DMS153 treated with DMSO at 0.1 percent for 48 hours (cell line): ENCODE measurements around the gene RALA.
"Not testable (repeated sequence)": the region's sequence is repeated elsewhere in the genome, so short reads cannot be mapped to it uniquely, and the experiment has no call there.

Source experiments
- DNase-seq: peaks from one replicate; lab custom pipeline; 2025; ENCODE audit not compliant: unreplicated experiment; lab: John Stamatoyannopoulos, UW

The RALA gene

DNA sequence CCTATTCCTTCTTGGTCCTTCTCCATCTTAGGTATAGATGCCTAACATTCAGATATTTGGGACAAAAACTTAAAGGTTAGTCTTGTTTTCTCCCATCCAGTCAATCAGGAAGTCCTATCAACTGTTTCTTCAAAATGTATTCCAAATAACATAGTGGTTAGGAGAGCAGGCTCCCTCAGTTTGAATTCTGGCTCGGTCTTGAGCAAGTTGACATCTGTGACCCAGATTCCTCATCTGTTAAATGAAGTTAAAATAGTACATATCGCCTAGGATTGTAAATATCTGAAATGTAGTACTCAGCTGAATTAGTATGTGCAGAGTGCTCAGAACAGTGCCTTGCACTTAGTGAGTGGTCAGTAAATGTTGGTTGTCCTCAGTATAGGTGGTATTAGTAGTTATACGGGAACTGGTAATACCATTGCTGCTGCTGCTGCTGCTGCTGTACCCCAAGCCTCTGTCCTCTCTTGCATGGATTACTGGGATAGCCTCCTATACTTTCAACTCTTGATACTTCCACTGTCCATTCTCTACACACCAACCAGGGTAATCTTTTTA, 58.6 kb downstream of the RALA start:
- DNase-seq, result no peak

DNA sequence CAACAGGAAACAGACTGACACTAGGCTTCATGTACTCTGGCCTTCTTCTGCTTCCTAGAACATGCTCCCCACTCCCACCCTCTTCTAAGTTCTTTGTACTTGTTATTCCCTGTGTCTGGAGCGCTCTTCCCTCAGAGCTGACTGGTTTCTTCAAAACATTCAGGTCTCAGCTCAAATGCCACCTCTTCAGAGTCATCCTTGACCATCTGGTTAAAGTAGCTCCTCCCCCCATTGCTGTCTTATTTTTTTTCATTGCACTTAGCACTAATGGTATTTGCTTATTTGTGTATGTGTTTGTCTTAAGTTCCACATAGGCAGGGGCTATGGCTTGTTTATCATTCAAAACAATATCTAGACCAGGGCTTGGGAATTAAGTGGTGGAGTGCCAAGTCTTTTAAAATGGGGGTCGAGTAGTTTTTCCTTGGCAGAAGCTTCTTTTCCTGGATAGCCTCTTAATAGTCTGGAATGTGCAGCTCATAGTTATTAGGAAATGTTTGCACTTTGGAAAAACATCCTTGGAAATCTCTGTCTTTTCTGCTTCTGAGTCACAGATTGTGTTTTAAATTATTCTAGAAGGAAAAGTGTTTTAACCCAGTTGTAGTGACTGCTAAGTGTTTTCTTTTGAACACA, 60.0 kb downstream of the RALA start:
- no peak for DNase-seq

DNA sequence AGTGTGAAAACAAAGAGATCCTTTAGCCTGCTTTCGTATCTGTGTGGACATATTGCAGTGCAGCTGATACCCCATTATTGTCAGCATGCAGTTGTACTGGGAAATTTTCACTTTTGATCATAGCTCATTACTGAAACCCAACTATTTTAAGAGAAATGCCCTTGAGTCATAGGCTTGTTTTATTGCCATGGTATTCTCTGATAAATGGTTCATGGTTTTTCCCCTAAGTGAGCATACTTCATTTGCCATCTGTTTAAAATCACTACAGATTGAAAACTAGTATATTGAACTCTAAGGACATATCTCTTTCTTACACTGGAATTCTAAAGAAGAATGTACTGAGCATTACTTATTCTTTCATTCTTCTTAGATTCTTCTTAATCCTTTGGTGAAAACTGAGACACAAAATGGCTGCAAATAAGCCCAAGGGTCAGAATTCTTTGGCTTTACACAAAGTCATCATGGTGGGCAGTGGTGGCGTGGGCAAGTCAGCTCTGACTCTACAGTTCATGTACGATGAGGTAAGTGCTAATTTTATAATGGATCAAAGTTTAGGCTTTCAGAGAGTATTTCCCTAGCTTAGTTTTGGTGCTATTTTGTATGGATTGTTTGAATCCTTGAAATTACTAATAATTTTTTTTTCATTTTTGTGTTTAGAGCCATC, 63.0 kb downstream of the RALA start:
- DNase-seq, result no peak

GRCh38 chr7:39688611-39689480, 65.5 kb downstream of the RALA start:
- DNase-seq, result no peak

- no peak for DNase-seq
Measured at GRCh38 chr7:39691821-39692220, 68.4 kb downstream of the RALA start.

GRCh38 chr7:39693086-39693485, 69.7 kb downstream of the RALA start:
- not testable (repeated sequence) for DNase-seq

GRCh38 chr7:39693812-39694211, 70.4 kb downstream of the RALA start:
- no peak for DNase-seq

GRCh38 chr7:39695852-39696586, 72.6 kb downstream of the RALA start:
- DNase-seq, result no peak

DNA sequence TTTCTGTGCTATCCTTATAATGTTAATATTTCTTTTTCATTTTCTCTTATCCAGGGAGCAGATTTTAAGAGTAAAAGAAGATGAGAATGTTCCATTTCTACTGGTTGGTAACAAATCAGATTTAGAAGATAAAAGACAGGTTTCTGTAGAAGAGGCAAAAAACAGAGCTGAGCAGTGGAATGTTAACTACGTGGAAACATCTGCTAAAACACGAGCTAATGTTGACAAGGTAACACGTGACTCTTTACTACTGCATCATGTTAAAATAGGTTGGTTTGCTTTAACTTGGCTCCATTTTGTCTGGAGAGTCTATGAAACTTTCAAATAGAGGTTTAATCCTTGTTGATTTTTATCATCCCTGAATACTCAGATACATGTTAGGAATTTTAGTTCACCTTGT, 73.3 kb downstream of the RALA start:
- no peak for DNase-seq

DNA sequence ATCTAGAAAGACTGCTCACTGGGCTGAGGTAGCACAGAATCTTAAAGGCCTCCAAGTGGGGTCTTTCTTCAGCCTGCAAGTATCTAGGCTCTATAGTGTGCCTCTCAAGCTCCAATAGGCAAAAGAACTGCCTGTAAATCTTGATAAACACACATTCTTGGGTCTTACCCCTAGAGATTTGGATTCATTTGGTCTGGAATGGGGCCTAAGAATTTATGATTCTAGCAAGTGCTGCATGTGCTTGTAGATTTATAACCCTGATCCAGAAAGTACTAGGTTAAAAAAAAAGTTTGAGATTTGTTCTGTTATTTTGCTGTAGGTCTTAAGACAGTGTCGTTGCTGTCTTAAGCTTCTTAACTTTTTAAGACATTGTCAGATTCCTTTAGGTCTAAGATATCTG, 74.1 kb downstream of the RALA start:
- no peak for DNase-seq

GRCh38 chr7:39700165-39700564, 76.8 kb downstream of the RALA start:
- DNase-seq, result no peak

DNA sequence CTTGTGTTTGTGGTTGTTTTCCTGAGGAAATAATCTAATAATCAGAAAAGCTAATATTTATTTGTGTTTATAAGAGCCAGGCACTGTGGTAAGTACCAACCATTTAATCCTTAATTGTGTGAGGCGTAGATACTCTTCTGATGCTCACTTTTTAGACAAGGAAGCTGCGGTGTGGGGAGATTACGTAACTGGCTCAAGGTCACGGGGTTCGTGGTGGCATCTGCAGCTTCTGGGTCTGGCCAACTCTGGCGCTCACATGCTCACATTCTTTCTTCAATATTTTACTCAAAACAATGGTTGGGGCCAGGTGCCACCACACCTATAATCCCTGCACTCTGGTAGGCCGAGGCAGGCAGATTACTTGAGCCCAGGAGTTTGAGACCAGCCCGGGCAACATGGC, 77.6 kb downstream of the RALA start:
- DNase-seq, result no peak

GRCh38 chr7:39702133-39702532, 78.8 kb downstream of the RALA start:
- no peak for DNase-seq

GRCh38 chr7:39703144-39703543, 79.8 kb downstream of the RALA start:
- DNase-seq, result no peak

- DNase-seq, result no peak
Measured at GRCh38 chr7:39709029-39709428, 85.7 kb downstream of the RALA start.

- peak; percentile 21 for DNase-seq
Measured at GRCh38 chr7:39709768-39710311, 86.5 kb downstream of the RALA start.

GRCh38 chr7:39712751-39713150, 89.4 kb downstream of the RALA start:
- DNase-seq, result no peak

DNA sequence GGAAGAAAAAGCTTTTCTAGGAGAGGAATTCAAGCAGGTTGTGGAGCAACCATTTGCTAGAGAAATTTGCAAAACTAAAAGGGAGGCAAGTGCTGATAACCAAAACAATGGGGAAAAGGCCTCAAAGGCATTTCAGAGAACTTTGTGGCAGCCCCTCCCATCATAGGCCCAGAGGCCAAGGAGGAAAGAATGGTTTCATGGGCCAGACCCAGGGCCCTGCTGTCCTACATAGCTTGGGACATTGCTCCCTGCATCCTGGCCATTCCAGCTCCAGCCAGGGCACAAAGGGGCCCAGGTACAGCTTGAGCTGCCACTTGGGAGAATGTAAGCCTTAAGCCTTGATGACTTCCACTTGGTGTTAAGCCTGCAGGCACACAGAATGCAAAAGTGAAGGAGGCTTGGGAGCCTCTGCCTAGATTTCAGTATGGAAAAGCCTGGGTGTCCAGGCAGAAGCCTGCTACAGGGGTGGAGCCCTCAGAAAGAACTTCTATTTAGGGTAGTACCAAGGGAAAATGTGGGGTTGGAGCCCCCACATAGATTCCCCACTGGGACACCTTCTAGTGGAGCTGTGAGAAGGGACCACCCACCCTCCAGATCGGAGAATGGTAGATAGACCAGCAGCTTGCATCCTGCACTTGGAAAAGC, 91.2 kb downstream of the RALA start:
- DNase-seq, result no peak

GRCh38 chr7:39720586-39720985, 97.2 kb downstream of the RALA start:
- peak; percentile 83 for DNase-seq

GRCh38 chr7:39721345-39721744, 98.0 kb downstream of the RALA start:
- DNase-seq, result no peak
